H54 (cell line): ENCODE measurements around the gene DNAJC4.

Source experiments
- DNase-seq: peaks from one replicate; pipeline ENCODE4 v3.0.0; 2011; ENCODE audit warnings: low spot score, mixed read lengths; ENCODE audit not compliant: insufficient read length
- FAIRE-seq: peaks from 3 replicates; lab custom pipeline; 2011; peaks lifted over from hg19 to GRCh38; lab: Jason Lieb, UNC
- POLR2A ChIP-seq: IDR thresholded peaks from 2 replicates; pipeline ENCODE4 v1.6.1; 2011; ENCODE audit warnings: low read depth, mild to moderate bottlenecking, low read length

DNAJC4 gene

DNA sequence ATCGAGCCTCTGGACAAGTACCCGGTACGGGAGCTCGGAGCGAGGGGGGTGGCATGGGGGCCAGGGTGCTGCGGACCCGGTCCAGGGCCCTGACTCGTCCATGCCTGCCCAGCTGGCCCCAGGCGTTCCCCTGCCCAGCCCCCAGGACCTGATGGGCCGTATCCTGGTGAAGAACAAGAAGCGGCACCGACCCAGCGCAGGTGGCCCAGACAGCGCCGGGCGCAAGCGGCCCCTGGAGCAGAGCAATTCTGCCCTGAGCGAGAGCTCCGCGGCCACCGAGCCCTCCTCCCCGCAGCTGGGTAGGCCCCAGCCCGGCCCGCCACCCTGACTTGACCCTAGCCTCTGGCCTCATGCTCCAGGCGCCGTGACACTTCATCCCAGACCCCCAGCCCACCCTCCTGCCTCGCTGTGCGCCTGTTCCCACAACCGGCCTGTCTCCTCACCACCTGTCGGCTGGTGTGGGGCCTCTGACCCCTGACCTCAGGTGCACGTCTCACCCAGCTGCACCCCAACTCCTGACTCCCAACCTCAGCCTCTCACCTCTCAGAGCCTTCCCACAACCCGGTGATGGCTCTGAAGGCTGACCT, 28.7 kb downstream of the DNAJC4 start:
- TF ChIP-seq POLR2A = no peak
- DNase-seq (no peak), FAIRE-seq (no peak)

DNA sequence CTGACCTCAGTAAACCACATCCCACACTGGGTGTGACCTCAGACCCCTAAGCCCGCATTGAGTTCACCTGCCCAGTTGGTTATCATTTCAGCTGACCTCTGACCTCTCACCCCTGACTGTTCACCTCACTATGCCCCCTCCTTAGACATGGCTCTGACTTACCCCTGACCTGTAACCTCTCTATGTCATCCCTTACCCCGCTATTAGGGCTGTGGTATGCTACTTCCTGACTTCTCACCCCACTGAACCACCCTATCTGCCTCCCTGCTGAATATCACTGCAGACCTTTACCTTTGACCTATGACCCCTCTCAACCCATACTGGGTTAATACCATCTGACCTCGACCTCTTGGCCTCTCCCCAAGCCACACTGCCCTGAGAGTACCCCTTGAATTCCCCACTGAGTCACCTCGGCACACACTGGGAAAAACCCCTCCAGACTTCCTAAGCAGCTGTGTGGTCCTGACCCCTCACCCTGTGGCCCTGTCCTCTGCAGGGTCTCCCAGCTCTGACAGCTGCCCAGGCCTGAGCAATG, 29.3 kb downstream of the DNAJC4 start:
- FAIRE-seq (no peak), DNase-seq (no peak)
- no peak for TF ChIP-seq POLR2A

DNA sequence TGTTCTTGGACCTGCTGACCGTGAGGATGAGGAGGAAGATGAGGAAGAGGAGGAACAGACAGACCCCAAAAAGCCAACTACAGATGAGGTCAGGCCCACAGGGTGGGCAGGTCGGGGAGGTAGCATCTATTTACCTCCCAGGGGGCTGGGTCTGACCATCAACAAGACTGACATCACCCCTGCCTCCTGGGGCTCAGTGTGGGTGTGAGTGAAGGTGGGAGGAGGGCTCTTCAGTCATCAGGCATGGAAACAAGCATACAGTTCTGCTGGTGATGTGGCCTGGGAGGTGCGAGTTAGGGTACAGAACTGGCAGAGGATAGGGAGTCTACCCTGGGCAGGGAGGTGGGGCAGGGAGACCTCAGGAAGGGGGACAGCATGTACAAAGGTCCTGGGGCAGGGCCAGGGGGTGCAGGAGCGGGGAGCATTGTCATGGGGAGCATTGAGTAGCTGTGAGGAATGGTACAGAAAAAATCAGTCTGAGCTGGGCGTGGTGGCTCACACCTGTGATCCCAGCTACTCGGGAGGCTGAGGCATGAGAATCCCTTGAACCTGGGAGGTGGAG, 29.9 kb downstream of the DNAJC4 start:
- TF ChIP-seq POLR2A = no peak
- DNase-seq = no peak
- no peak for FAIRE-seq

DNA sequence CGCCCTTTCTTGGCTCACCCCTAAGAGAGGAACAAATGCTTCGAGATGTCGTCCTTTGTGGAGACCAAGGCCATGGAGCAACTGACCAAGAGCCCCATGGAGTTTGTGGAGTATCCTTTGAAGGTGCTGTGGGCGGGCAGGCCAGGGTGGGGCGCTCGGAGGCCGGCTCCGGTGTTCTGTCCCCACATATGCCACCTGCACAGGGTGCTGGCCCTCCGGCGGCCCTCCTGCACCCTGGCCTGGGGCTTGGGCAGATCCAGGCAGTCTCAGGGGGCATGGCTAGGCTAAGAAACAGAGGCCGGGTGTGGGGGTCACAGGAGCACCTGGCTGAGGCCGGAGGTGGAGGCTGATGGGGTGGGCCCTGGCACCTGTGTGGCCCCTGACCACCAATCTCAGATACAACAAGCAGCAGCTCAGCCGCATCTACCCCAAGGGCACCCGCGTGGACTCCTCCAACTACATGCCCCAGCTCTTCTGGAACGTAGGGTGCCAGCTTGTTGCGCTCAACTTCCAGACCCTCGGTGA, 31.3 kb downstream of the DNAJC4 start:
- DNase-seq (no peak), FAIRE-seq (no peak)
- no peak for TF ChIP-seq POLR2A

DNA sequence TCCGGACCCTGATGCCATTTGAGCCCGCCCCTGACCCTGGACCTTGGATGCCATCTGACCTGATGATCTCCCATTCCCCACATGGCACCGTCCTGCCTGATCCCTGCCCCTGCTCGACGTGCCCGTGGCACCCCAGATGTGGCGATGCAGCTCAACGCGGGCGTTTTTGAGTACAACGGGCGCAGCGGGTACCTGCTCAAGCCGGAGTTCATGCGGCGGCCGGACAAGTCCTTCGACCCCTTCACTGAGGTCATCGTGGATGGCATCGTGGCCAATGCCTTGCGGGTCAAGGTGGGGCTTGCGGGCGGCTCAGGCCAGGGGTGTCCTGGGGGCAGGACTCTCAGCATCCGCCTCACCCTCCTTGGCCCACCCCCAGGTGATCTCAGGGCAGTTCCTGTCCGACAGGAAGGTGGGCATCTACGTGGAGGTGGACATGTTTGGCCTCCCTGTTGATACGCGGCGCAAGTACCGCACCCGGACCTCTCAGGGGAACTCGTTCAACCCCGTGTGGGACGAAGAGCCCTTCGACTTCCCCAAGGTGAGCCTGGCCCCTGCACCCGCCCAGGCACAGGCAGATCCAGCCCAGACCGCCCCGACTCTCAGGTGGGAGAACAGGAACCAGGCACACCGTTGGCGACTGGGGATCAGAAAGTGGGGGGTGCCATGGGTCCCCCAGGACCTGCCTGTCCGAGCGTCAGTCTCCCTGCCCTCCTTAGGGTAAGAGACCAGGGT, 32.1 kb downstream of the DNAJC4 start:
- DNase-seq (no peak), FAIRE-seq (no peak)
- TF ChIP-seq POLR2A = no peak

DNA sequence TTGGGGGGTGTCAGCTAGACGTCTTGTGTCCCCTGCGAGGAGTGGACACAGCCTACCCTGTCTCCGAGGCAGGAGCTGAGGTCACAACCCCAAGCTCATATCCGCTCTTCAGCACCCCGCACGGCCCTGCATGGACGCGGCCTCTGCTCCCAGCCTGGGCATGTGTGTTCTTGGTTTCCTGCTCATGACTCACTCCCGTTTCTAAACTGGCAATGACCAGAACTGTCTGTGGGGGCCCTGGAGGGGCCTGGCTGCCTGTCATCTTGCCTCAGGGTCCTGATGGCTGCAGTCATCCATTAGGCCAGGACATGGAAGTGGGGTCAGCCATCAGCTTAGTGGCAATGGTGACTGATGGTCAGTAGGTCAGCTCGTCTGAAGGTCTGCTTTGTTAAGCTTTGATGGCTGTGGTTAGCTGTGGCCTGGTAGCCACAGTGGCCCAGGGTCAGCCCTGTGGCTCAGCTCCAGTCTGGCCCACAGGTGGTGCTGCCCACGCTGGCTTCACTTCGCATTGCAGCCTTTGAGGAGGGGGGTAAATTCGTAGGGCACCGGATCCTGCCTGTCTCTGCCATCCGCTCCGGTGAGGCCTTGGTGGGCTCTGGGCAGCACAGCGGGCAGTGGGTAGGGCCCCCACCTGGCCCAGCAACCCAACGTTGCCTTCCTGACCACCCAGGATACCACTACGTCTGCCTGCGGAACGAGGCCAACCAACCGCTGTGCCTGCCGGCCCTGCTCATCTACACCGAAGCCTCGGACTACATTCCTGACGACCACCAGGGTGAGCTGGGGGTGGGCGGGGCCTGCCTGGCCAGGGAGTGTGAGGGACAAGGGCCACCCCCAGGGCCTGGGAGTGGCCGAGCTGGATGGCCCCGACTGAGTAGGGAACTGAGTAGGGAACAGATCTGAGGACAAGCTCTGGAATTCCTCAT, 32.9 kb downstream of the DNAJC4 start:
- TF ChIP-seq POLR2A = no peak
- FAIRE-seq (no peak), DNase-seq (no peak)

DNA sequence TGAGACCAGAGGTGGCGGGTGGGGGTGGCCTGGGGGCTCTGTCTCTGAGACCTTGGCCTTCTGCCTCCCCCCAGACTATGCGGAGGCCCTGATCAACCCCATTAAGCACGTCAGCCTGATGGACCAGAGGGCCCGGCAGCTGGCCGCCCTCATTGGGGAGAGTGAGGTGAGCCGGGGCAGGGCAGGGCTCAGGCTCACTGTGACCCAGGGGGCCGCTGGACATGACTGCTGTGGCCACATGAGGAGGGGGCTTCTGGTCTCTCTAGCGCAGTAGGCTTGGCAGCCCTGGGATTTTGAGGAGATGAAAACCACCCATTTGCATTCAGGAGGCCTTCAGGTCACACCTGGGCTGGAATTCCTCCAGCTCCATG, 33.6 kb downstream of the DNAJC4 start:
- no peak for DNase-seq
- no peak for TF ChIP-seq POLR2A
- no peak for FAIRE-seq

DNA sequence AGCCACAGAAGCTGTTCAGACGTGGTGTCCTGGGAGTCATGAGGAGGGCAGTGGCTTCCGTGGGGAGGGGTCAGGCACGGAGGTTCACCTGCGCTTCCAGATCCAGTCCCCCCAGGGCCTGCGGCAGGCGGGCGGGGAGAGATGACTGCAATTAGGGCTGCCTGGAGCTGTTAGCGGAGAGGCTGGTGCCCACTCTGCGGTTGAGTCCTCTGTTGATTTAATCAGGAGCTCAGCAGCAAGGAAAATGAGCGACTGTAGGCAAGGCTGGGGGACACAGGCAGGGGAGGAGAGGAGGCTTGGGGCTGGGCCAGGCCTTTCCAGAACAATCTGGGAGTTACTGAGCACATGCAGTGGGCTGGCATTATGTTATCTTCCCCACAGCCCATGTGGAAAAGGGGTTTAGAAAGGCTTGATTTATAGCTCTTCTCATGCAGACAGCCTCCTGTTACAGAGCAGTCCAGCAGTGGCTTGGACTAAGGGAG, 34.1 kb downstream of the DNAJC4 start:
- DNase-seq (no peak), FAIRE-seq (no peak)
- TF ChIP-seq POLR2A = no peak

DNA sequence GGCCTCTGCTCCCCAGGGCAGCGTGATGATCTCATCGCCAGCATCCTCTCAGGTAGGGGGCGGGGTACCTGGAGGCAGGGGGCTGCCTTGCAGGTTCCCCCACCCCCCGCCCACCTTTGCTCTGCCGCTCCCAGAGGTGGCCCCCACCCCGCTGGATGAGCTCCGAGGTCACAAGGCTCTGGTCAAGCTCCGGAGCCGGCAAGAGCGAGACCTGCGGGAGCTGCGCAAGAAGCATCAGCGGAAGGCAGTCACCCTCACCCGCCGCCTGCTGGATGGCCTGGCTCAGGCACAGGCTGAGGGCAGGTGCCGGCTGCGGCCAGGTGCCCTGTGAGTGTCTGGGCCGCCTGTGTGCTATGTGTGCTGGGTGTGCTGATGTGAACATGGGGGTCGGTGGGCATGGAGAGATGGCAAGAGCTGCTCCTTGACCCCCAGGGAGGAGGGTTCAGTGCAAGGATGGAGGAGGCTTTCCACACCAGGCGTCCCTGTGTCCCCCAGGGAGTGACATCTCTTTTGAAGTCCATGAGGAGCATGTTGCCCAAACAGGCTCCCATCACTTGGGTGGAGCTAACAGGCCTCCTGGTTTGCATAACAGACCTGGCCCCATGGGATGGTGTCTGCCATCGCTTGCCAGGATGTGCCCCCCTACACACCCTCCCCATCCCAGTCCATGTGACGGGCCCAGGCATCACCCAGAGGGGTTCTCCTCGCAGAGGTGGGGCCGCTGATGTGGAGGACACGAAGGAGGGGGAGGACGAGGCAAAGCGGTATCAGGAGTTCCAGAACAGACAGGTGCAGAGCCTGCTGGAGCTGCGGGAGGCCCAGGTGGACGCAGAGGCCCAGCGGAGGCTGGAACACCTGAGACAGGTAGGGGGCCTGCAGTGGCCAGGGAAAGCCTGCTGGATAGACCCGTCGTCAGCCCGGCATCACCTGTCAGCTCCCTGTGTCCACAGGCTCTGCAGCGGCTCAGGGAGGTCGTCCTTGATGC, 35.1 kb downstream of the DNAJC4 start:
- DNase-seq (no peak), FAIRE-seq (no peak)
- TF ChIP-seq POLR2A = no peak

DNA sequence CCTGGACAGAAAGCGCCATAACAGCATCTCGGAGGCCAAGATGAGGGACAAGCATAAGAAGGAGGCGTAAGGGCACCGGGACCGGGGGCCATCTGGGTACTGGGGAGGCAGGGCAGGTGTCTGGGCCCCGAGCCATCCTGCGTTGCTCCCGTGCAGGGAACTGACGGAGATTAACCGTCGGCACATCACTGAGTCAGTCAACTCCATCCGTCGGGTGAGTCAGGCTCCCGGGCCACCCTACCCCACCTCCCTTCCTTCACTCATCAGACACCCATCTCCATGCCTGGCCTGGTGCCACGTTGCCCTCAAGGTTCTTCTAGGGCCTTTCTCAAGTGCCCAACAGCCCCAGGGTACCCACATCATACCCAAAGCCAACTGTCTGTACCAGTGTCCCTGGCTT, 36.0 kb downstream of the DNAJC4 start:
- FAIRE-seq (no peak), DNase-seq (no peak)
- TF ChIP-seq POLR2A = no peak

DNA sequence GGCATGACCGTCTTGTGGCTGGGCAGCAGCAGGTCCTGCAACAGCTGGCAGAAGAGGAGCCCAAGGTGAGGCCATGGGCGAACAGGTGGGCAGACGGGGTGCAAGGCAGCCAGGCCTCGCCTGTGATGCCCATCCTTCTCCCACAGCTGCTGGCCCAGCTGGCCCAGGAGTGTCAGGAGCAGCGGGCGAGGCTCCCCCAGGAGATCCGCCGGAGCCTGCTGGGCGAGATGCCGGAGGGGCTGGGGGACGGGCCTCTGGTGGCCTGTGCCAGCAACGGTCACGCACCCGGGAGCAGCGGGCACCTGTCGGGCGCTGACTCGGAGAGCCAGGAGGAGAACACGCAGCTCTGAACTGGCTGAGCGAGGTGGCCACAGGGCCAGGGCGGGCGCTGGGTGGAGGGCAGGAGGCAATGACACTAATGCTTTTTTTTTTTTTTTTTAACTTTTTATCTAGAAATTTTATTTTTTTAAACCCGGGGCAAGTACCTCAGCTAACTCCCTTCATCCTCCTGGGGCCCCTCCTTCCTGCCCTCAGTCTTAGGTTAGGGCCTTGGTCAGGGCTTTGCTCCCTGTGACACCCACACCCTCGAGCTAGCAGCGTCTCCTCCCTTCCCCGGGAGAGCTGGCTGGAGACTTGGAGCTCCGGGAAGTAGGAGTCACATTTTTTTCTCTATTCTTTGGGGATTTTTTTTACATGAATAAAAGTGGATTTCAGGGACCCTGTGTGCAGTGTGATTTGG, 37.0 kb downstream of the DNAJC4 start:
- no peak for TF ChIP-seq POLR2A
- FAIRE-seq = no peak
- DNase-seq = no peak

DNA sequence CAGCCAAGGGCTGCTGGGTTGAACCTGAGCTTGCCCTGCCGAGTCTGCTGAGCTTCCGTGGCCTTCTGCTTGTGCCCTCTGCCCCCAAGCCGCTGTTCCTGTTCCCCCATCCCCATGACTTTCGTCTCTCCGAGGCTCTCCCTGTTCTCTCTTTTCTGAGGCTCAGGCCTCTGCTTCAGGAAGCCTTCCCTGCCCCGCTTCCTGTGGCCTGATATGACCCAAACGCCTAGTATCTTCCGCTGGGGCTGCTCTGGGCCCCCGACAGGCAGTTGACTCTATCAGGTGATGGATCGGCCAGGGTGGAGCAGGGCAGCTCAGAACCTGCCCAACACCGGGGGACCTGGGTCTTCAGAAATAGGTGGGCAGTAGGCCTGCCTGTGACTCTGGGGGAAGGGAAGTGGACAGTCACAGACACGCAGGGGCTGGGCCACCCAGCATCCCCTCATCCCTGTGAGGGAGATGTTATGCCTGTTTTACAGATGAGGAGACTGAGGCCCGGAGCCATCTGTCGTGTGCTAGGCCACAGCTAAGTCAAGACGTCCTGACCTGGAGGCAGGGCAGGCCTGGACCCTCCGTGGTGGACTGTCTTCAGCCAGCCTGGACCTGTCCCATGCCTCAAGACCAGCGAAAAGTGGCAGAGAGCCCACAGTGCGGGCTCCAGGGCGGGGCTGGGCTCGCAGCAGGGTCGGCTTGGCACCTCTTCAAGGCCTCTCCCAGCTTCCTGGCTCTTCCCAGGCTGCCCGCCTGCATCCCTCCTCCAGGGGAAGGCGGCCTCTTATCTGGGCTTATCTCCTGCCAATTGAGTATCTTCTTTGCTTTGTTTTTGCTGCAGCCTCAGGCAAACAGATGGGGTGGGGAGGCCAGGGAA, 37.9 kb downstream of the DNAJC4 start:
- DNase-seq = no peak
- no peak for FAIRE-seq
- TF ChIP-seq POLR2A = no peak
